HG02588 (cell line): ENCODE measurements around the gene MYL3.

Source experiments
- ATAC-seq: cut with Tn5 transposase; IDR thresholded peaks from one replicate; pipeline ENCODE4 v1.9.1; 2021; ENCODE audit warnings: mild to moderate bottlenecking, moderate library complexity; ENCODE audit not compliant: unreplicated experiment

MYL3 gene

DNA sequence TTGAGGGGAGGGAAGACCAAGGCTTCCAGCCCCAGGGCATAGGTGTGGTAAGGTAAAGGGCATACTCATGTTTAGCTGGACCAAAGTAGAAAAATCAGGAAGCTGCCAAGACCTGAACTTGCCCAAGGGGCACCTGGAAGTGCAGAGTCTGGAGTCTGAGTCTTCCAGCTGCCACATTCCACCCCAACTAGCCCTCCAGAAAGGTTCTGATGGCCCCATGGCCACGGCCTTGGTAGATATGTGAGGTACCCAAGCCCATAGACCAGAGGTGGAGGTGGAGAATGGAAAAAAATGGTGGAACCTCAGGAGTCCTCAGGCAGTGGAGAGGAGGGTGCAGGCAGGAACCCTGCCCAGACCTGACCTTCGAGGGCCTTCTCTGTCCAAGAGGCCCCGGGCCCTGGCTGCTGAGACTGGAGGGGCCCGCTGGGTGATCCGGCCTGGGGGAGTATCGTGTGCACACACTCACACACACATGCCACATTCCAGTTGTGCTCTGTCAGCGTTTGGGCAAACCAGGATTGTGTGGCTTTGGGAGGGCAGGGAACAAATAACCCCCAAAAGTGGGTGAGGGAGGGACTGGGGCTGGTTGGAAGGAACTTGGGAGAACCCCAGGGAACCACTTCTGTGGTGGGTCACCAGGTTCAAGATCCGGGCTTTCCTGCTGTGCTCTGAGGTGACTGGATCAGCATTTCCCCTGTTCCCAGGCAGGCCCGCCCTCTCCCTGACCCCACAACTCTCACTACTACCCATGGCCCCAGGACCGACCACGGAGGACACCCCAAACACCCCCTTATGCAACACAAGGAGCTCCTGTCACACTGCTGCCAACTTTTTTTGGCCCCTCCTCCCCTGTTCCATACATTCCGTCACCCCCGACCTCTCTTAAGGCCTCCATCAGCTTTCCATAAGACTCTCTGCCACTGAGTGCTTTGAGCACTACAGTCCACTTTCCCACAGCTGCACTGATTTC is 11.6 kb downstream of the MYL3 start:
- no peak for ATAC-seq

DNA sequence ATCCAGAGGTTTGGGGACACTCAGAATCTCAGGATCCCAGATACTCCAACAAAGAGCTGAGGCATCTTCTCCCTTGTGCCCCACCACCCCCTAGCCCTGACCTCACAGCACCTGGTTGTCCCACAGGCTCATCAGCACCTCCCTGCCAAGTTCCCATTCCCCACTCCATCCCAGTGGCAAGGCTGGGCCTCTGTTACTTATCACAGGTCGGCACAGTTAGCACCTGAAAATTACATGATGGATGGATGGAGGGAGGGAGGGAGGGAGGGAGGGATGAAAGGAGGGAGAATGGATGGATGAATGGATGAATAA is 12.8 kb downstream of the MYL3 start:
- no peak for ATAC-seq

GRCh38 chr3:46849686-46850467 is 13.4 kb downstream of the MYL3 start:
- no peak for ATAC-seq

DNA sequence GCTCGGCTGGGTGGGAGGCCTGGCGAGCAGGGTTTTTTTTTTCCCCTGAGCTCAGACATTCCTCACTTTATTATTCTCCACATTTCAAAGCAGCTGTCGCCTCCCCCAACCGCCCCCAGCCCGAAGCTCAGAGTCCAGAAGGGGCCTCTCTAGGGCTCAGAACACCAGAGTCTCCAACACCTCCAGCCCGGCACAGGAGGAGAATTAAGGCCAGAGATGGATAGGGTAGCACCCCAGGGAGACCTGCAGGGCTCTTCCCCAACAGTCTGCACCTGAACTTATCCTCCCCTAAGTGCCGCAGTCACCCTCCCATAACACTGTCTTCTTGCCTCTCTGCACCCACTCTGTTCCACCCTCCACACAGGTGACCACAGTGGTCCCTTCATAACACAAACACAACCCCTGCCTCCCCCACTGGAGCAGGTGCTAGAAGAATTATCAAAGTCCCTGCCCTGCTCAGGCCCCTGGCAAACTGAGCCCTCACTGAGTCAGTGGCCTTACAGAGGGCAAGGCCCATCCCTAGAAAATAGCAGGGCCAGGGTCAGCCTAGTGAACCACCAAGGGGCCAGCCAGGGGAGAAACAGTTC is 14.1 kb downstream of the MYL3 start:
- no peak for ATAC-seq

DNA sequence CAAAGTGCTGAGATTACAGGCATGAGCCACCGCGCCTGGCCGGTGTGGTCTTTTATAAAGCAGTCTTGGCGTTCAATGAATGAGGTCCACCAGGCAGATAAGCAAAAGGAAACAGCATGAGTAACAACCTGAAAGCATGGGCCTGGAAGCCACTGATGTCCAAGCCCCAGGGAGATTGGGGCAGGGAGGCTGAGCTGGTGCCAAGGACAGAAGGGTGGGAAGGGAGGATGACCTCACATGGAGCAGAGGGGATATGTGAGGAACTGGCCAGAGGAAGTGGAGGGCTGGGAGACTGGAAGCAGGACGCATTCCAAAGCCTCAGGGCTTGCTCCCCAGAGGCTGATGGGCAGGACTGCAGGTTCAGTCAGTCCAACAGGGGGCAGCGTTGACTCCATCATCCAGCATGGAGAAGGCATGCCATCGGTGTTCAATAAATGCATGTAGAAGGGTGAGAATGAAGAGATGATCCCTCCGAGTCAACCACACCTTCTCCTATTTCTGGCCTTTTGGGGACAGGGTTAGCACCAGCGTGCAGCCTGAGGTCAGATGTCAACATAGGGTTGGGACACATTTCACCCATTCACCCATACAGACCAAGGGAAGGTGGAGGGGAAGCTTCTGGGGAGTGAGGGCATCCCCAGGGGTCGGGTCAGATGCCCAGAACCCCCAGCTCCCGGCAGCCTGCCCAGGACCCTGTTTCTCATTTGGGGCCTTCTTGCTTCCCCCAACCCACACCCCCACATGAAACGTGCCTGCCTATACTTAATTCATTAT is 14.8 kb downstream of the MYL3 start:
- no peak for ATAC-seq

- no peak for ATAC-seq
Measured at GRCh38 chr3:46847744-46848143, 15.5 kb downstream of the MYL3 start.

- ATAC-seq = no peak
Measured at GRCh38 chr3:46846624-46847542, 16.4 kb downstream of the MYL3 start.

- ATAC-seq = peak; percentile 63
Measured at GRCh38 chr3:46845860-46846623, 17.2 kb downstream of the MYL3 start.

- ATAC-seq = peak; percentile 63
Measured at GRCh38 chr3:46845397-46845859, 17.8 kb downstream of the MYL3 start.

GRCh38 chr3:46844881-46845312 is 18.3 kb downstream of the MYL3 start:
- no peak for ATAC-seq

DNA sequence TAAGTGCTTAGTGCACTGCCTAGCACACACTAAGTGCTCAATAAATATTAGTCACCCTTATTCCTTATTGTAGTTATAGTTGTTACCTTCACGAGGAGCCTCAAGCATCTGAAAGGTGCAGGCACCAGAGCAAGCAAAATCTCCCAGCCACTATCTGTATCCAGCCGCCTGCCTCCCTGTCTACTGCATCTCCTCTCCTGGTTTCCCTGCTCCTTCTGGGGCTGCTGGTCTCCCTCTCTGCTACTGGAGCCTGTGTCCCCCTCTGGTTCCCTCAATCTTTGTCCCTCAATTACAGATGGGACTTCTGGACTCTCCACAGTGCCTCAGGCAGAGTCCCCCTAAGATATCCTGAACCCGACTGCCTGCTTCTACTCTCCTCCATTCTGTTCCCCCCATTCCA is 18.8 kb downstream of the MYL3 start:
- ATAC-seq = no peak

DNA sequence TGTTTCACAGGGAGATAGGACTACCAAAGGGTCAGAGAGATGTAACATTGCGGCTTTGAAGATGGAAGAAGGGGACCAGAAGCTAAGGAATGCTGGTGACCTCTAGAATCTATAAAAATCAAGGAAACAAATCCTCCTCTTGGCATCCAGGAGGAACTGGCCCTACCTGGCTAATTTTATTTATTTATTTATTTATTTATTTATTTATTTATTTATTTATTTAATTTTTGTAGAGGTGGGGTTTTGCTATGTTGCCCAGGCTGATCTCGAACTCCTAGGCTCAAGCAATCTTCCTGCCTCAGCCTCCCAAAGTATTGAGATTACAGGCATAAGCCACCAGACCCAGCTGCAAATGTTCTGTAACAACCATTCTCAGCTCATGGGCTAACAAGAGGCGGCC is 19.7 kb downstream of the MYL3 start:
- ATAC-seq = no peak

DNA sequence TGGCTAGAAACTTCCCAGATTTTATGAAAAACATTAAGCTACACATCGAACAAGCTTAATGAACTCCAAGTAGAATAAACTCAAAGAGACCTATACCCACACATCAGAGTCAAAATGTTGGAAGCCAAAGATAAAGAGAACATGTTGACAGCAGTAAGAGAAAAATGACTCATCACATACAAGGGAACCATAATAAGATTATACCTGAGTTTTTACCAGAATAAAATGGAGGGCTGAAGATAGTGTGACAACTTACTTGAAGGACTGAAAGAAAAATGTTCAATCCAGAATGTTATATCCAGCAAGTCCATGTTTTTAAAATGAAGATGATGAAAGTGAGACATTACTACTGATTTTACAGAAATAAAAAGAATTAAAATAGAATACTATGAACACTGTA is 22.8 kb downstream of the MYL3 start:
- no peak for ATAC-seq

GRCh38 chr3:46838301-46838700 is 24.9 kb downstream of the MYL3 start:
- no peak for ATAC-seq

DNA sequence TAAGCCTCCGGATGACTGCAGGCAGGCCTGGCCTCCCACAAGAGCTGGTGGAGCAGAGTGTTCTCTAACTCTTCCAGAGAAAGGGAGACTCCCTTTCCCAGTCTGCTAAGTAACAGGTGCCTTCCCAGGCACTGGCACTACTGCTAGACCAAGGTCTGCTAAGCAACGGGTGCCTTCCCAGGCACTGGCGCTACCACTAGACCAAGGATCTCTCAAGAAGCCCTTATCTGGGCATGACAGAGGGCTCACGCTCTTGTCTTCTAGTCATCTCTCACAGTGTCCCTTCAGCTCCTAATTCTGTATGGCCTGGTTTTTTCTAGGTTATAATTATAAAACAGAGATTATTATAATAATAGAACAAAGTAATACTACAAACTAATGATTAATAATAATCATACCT is 27.8 kb downstream of the MYL3 start:
- ATAC-seq = no peak

- no peak for ATAC-seq
Measured at GRCh38 chr3:46835054-46835453, 28.2 kb downstream of the MYL3 start.

- no peak for ATAC-seq
Measured at GRCh38 chr3:46833346-46834300, 29.6 kb downstream of the MYL3 start.

- ATAC-seq = no peak
Measured at GRCh38 chr3:46831841-46832240, 31.4 kb downstream of the MYL3 start.
